IMR-90 (cell line): Measurements from ENCODE around the gene WDR76. TPM values are rescaled to one million over a fixed set of nuclear protein-coding genes. Genes with fewer than 3 reads are reported as not detected.
"Not testable (repeated sequence)": the region's sequence is repeated elsewhere in the genome, so short reads cannot be mapped to it uniquely, and the experiment has no call there.

Source experiments
- ATAC-seq: fragments of 200-7000 bp; cut with Tn5 transposase; 2 replicates; pipeline ENCODE4 v1.9.1; 2020; ENCODE audit warnings: low read depth, mild to moderate bottlenecking, moderate library complexity
- BruUV-seq: library from RNA; stranded (reverse); fragments of 400-500 nt; replicated peaks from 2 replicates; lab custom pipeline; 2021; lab: Mats Ljungman, UMichigan
- CTCF ChIA-PET: fragments of 300-600 bp; formaldehyde crosslinking; extraction: SDS; loops from one replicate; lab custom pipeline; 2021; ENCODE audit warnings: antibody characterized with exemption; lab: Yijun Ruan, JAX
- POLR2A ChIA-PET: fragments of 300-600 bp; sonication (Branson Sonifier 250); formaldehyde crosslinking; loops from one replicate; lab custom pipeline; 2022; ENCODE audit warnings: antibody characterized with exemption; ENCODE audit not compliant: unreplicated experiment; lab: Charles Lee
- DNase-seq: peaks from one replicate; pipeline ENCODE4 v3.0.0; 2013
- H2AFZ ChIP-seq: replicated peaks from 2 replicates; pipeline ENCODE3; 2013; ENCODE audit warnings: low read length, mild to moderate bottlenecking; ENCODE audit not compliant: poor library complexity
- H2AK5ac ChIP-seq: 2 replicates; pipeline ENCODE4 v1.6.1; 2013; ENCODE audit warnings: low read depth, low read length, inconsistent platforms
- H2AK9ac ChIP-seq: replicated peaks from 2 replicates; pipeline ENCODE3; 2013; ENCODE audit warnings: mild to moderate bottlenecking, low read depth, low read length, moderate library complexity; ENCODE audit not compliant: poor library complexity
- H2BK120ac ChIP-seq: 2 replicates; pipeline ENCODE4 v1.6.1; 2013; ENCODE audit warnings: low read depth, low read length, inconsistent platforms
- H2BK15ac ChIP-seq: 3 replicates; pipeline ENCODE4 v1.6.1; 2013; ENCODE audit warnings: low read depth, low read length, inconsistent platforms
- H2BK20ac ChIP-seq: 2 replicates; pipeline ENCODE4 v1.6.1; 2013; ENCODE audit warnings: low read depth, mild to moderate bottlenecking, inconsistent platforms, low read length, moderate library complexity
- H2BK5ac ChIP-seq: 2 replicates; pipeline ENCODE4 v1.6.1; 2013; ENCODE audit warnings: mild to moderate bottlenecking, low read depth, low read length, inconsistent platforms; ENCODE audit not compliant: poor library complexity, severe bottlenecking
- H3K14ac ChIP-seq: replicated peaks from 2 replicates; pipeline ENCODE4 v1.6.1; 2013; ENCODE audit warnings: low read depth, low read length, inconsistent platforms
- H3K18ac ChIP-seq: 2 replicates; pipeline ENCODE4 v1.6.1; 2013; ENCODE audit warnings: low read depth, low read length, control low read depth
- H3K23ac ChIP-seq: 2 replicates; pipeline ENCODE4 v1.6.1; 2013; ENCODE audit warnings: low read depth, low read length, inconsistent platforms
- H3K27ac ChIP-seq: 2 replicates; pipeline ENCODE4 v1.5.1; 2013; ENCODE audit warnings: mild to moderate bottlenecking, control low read depth, low read length; ENCODE audit not compliant: insufficient read depth
- H3K27me3 ChIP-seq: 2 replicates; pipeline ENCODE4 v1.6.1; 2013; ENCODE audit warnings: low read length; ENCODE audit not compliant: control insufficient read depth, insufficient read depth
- H3K36me3 ChIP-seq: 2 replicates; pipeline ENCODE4 v1.6.1; 2013; ENCODE audit warnings: low read length, mixed read lengths; ENCODE audit not compliant: control insufficient read depth, insufficient read depth
- H3K4ac ChIP-seq: 2 replicates; pipeline ENCODE4 v1.6.1; 2013; ENCODE audit warnings: low read depth, low read length, inconsistent platforms
- H3K4me1 ChIP-seq: 2 replicates; pipeline ENCODE4 v1.6.1; 2013; ENCODE audit warnings: low read length, mixed read lengths; ENCODE audit not compliant: control insufficient read depth, insufficient read depth
- H3K4me2 ChIP-seq: 2 replicates; pipeline ENCODE4 v1.6.1; 2013; ENCODE audit warnings: low read depth, mild to moderate bottlenecking, control low read depth, low read length, moderate library complexity
- H3K4me3 ChIP-seq: 2 replicates; pipeline ENCODE4 v1.5.1; 2013; ENCODE audit warnings: low read depth, mild to moderate bottlenecking, control low read depth, low read length, moderate library complexity; ENCODE audit not compliant: insufficient read depth
- H3K56ac ChIP-seq: 2 replicates; pipeline ENCODE4 v1.6.1; 2013; ENCODE audit warnings: low read length, inconsistent platforms; ENCODE audit not compliant: insufficient read depth; ENCODE audit errors: extremely low read depth
- H3K79me1 ChIP-seq, 2 experiments: 2 replicates each; pipeline ENCODE4 v1.6.1; 2013; ENCODE audit warnings: low read length in 2 of 2, inconsistent platforms in 1 of 2, low read depth in 1 of 2
- H3K9ac ChIP-seq: 2 replicates; pipeline ENCODE4 v1.6.1; 2013; ENCODE audit warnings: low read depth, low read length, control low read depth
- H3K9me1 ChIP-seq: 2 replicates; pipeline ENCODE4 v1.6.1; 2013; ENCODE audit warnings: low read length, inconsistent platforms; ENCODE audit not compliant: insufficient read depth
- H3K9me3 ChIP-seq: 2 replicates; pipeline ENCODE4 v1.6.1; 2013; ENCODE audit warnings: low read length; ENCODE audit not compliant: control insufficient read depth, insufficient read depth
- H4K20me1 ChIP-seq: 2 replicates; pipeline ENCODE4 v1.6.1; 2013; ENCODE audit warnings: low read length, inconsistent platforms; ENCODE audit not compliant: insufficient read depth
- H4K5ac ChIP-seq: 2 replicates; pipeline ENCODE4 v1.6.1; 2013; ENCODE audit warnings: mild to moderate bottlenecking, low read depth, low read length, control low read depth
- H4K8ac ChIP-seq, 2 experiments: 2 replicates each; pipeline ENCODE4 v1.6.1; 2013; ENCODE audit warnings: low read depth in 2 of 2, low read length in 2 of 2, control low read depth in 1 of 2, inconsistent platforms in 1 of 2
- H4K91ac ChIP-seq: 2 replicates; pipeline ENCODE4 v1.6.1; 2013; ENCODE audit warnings: low read depth, low read length, inconsistent platforms; ENCODE audit not compliant: insufficient read depth
- BHLHE40 ChIP-seq: fragments of 150-350 bp; IDR thresholded peaks from 2 replicates; pipeline ENCODE4 v1.6.1; 2016; ENCODE audit warnings: mild to moderate bottlenecking, low read depth, low read length
- POLR2A ChIP-seq: IDR thresholded peaks from 2 replicates; pipeline ENCODE4 v1.6.1; 2012; ENCODE audit warnings: mild to moderate bottlenecking, low read depth, low read length
- RCOR1 ChIP-seq: IDR thresholded peaks from 2 replicates; pipeline ENCODE4 v1.6.1; 2012; ENCODE audit warnings: mild to moderate bottlenecking, low read length, improper control_type of control experiment; ENCODE audit not compliant: insufficient replicate concordance
- WGBS, 2 experiments: methylation state at CpG; one replicate each; pipeline versions ENCODE4 v1.1.5 to v1.1.7; 2013; ENCODE audit warnings: missing lambda C conversion rate in 2 of 2; ENCODE audit not compliant: insufficient read length in 1 of 2; ENCODE audit errors: extremely low coverage in 2 of 2; 5-methylcytosine and 5-hydroxymethylcytosine counted together
- dilution Hi-C: fragments of 300-500 bp; cut with HindIII; formaldehyde crosslinking; loops from one replicate; pipeline ENCODE4 v1.14.3; 2018; ENCODE audit warnings: low sequenced_read_pairs; ENCODE audit not compliant: unreplicated experiment
- in situ Hi-C: fragments of 300-500 bp; cut with MboI; formaldehyde crosslinking; loops from 3 replicates; pipeline ENCODE4 v1.14.3; 2019; ENCODE audit warnings: low sequenced_read_pairs, inconsistent platforms, mixed read lengths
- intact Hi-C: fragments of 100-400 bp; cut with micrococcal nuclease; formaldehyde crosslinking; loops from 2 replicates; pipeline ENCODE4 v1.10.0; 2022
- polyA plus RNA-seq, 3 experiments: library from polyadenylated mRNA; depleted of rRNA; stranded (reverse); fragments of >200 nt; gene quantifications; 2 replicates each; pipeline ENCODE4 v1.2.3, GENCODE V29; 2012; ENCODE audit warnings: low replicate concordance in 1 of 3
- total RNA-seq: library from RNA; depleted of rRNA; stranded (reverse); fragments of >200 nt; gene quantifications from 2 replicates; pipeline ENCODE4 v1.2.3, GENCODE V29; 2012
- TF ChIP-seq, protein P1 (sequence below): fragments of 150-350 bp; IDR thresholded peaks from 2 replicates; pipeline ENCODE4 v1.6.1; 2017; ENCODE audit warnings: mild to moderate bottlenecking, antibody characterized with exemption, low read length, low read depth

Gene WDR76
- total and polyA plus RNA-seq, 2 of the 4 experiments (the other 2 are of a cell fraction) = 4.8 to 25.8 TPM

DNA sequence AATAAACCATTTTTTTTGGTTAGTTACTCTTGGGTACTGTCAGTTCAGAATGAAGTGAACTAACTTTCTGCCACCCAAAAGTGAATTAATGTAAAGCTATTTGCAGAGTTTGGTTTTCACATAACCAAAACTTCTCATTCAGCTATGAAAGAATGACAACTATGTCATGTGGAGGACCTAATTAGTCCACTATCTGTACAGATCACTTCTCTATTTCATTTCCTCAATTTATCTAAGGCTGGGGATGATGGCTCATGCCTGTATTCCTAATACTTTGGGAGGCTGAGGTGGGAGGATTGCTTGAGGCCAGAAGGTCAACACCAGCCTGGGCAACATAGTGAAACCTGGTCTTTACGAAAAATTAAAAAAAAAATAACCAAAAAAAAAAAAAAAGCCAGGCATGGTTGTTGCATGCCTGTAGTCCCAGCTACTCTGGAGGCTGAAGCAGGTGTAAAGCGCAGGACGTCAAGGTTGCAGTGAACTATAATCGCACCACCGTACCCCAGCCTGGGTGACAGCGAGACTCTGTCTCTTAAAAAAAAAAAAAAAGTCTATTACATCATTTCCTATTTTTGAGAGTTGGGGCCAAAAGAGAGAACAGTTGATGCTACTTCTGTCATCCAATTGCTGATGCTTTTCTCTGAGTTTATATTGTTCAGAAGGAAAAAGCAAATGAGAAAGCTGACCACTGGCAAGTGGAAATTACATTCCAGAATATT is 17.7 kb upstream of the WDR76 start:
- Histone ChIP-seq H3K56ac (no peak overlapping the region), H3K9me1 (peaks cover 8% of the 10 kb centered on the region), H2AK9ac (no peak overlapping the region), H4K8ac (no peak overlapping the region), H4K91ac (no peak overlapping the region), H4K5ac (no peak overlapping the region), H3K4me2 (no peak overlapping the region), H2BK15ac (no peak overlapping the region), H3K79me1 (peaks cover 11 to 22% of the 10 kb centered on the region in 2 experiments), H2BK20ac (no peak overlapping the region), H3K23ac (no peak overlapping the region), H3K4me1 (no peaks in the 10 kb centered on the region; the same call in 1 of the 2 replicates), H3K27ac (no peak overlapping the region), H2BK120ac (no peak overlapping the region), H2BK5ac (no peak overlapping the region), H2AK5ac (no peak overlapping the region), H3K18ac (no peak overlapping the region), H2AFZ (no peak overlapping the region), H3K27me3 (no peaks in the 10 kb centered on the region), H3K14ac (no peak overlapping the region), H3K9me3 (no peaks in the 10 kb centered on the region), H3K9ac (no peak overlapping the region), H3K4ac (no peak overlapping the region), H3K36me3 (peaks cover 71% of the 10 kb centered on the region), H4K20me1 (no peaks in the 10 kb centered on the region), H3K4me3 (no peak overlapping the region)
- no TSS peak for BruUV-seq
- POLR2A ChIA-PET = interaction anchor here (0.6 kb wide), 1 partner anchor 13 kb away, joined by 3 read pairs; no protein-coding TSS in a partner anchor
- no peak for TF ChIP-seq POLR2A
- no peak for TF ChIP-seq BHLHE40
- TF ChIP-seq, protein P1, sequence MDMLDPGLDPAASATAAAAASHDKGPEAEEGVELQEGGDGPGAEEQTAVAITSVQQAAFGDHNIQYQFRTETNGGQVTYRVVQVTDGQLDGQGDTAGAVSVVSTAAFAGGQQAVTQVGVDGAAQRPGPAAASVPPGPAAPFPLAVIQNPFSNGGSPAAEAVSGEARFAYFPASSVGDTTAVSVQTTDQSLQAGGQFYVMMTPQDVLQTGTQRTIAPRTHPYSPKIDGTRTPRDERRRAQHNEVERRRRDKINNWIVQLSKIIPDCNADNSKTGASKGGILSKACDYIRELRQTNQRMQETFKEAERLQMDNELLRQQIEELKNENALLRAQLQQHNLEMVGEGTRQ = no peak
- TF ChIP-seq RCOR1 = no peak
- in situ Hi-C loops (no loop called here), dilution Hi-C loops (no loop called here), intact Hi-C loops (no loop called here)
- DNase-seq = no peak
- no CpG with 5 or more reads among the region's 6 CpGs for WGBS, 2 experiments
- CTCF ChIA-PET = interaction anchor here (0.6 kb wide), 1 partner anchor 115 kb away, joined by 3 read pairs; no protein-coding TSS in a partner anchor
- peak; percentile 14; the same call in 1 of the 2 replicates for ATAC-seq

DNA sequence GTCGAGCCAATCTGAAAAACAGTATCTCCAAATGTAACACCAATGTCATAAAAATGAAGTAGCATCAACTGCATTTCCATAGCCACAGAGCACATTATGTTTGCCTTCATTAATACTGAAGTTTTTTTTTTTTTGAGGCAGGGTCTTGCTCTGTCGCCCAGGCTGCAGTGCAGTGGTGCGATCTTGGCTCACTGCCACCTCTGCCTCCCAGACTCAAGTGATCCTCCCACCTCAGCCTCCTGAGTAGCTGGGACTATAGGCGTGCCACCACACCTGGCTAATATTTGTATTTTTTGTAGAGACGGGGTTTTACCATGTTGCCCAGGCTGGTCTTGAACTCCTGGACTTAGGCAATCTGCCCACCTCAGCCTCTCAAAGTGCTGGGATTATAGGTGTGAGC is 11.7 kb upstream of the WDR76 start:
- H3K4me3 ChIP-seq, H2BK5ac ChIP-seq, H3K14ac ChIP-seq, H3K9ac ChIP-seq, DNase-seq, H2AK5ac ChIP-seq, BruUV-seq, H3K4me1 ChIP-seq, H4K8ac ChIP-seq, H2AK9ac ChIP-seq, H3K9me3 ChIP-seq, H2BK15ac ChIP-seq, H3K9me1 ChIP-seq, H3K4ac ChIP-seq, CTCF ChIA-PET, H3K18ac ChIP-seq, H3K56ac ChIP-seq, intact Hi-C loops, POLR2A ChIA-PET, H3K4me2 ChIP-seq, H2BK120ac ChIP-seq, ATAC-seq, H2AFZ ChIP-seq, H4K91ac ChIP-seq, H4K5ac ChIP-seq, H3K27ac ChIP-seq, H3K27me3 ChIP-seq, in situ Hi-C loops, H2BK20ac ChIP-seq, dilution Hi-C loops, H3K23ac ChIP-seq: not testable (repeated sequence)
- H3K36me3 ChIP-seq = peaks cover 58% of the 10 kb centered on the region
- H4K20me1 ChIP-seq = peaks cover 10% of the 10 kb centered on the region
- H3K79me1 ChIP-seq = peaks cover 42 to 55% of the 10 kb centered on the region in 2 experiments
- 100% methylated on average over 1 of the region's 5 CpGs; no CpG with 5 or more reads in 1 of the 2 experiments for WGBS, 2 experiments
